GM12878 (cell line): ENCODE data around the gene CYSRT1. TPM values are rescaled to one million over a fixed set of nuclear protein-coding genes. Genes with fewer than 3 reads are reported as not detected.

Source experiments
- FOXM1 ChIP-seq: IDR thresholded peaks from 2 replicates; pipeline ENCODE4 v1.6.1; 2012; ENCODE audit warnings: low read depth, mild to moderate bottlenecking, inconsistent platforms, low read length, moderate library complexity
- RAD51 ChIP-seq: fragments of 450-650 bp; IDR thresholded peaks from 2 replicates; pipeline ENCODE4 v1.6.1; 2016; ENCODE audit warnings: moderate library complexity, mild to moderate bottlenecking, inconsistent platforms
- SMAD5 ChIP-seq: IDR thresholded peaks from 2 replicates; pipeline ENCODE4 v1.6.1; 2016; ENCODE audit warnings: antibody characterized with exemption, low read depth
- TBL1XR1 ChIP-seq: IDR thresholded peaks from 2 replicates; pipeline ENCODE4 v1.6.1; 2012; ENCODE audit warnings: low read depth, low read length, improper control_type of control experiment
- polyA plus RNA-seq, 11 experiments: library from polyadenylated mRNA; depleted of rRNA in 4 of 11; unstranded in 6 of 11; stranded (reverse) in 5 of 11; fragments of >200 nt; fragmentation: Nextera tagmentation in 4 of 11; fragmentation: Illumina TruSeq in 1 of 11; extraction: Ambion mirVana in 4 of 11; extraction: Trizol in 1 of 11; gene quantifications; 1 replicate in 1 of 11; 2 replicates in 10 of 11; pipeline versions ENCODE4 v1.2.1 to v1.2.3, GENCODE V29; 2011 to 2016; ENCODE audit warnings: inconsistent platforms in 2 of 11, missing spikeins in 2 of 11, low read depth in 1 of 11
- total RNA-seq, 4 experiments: library from RNA; depleted of rRNA in 3 of 4; stranded (reverse); fragments of >200 nt in 3 of 4; fragmentation: Illumina TruSeq in 1 of 4; extraction: Trizol in 1 of 4; gene quantifications; 2 replicates each; pipeline versions ENCODE4 v1.2.1 to v1.2.3, GENCODE V29; 2013 to 2021
- TF ChIP-seq, protein P1 (sequence below), 3 experiments: IDR thresholded peaks in 2 of 3; conservative IDR thresholded peaks in 1 of 3; 2 replicates each; pipeline ENCODE4 v1.5.1; 2011; ENCODE audit warnings: low read depth in 3 of 3, low read length in 3 of 3, mild to moderate bottlenecking in 3 of 3, control low read depth in 2 of 3, moderate library complexity in 2 of 3, inconsistent platforms in 1 of 3, mixed read lengths in 1 of 3; ENCODE audit not compliant: control insufficient read depth in 2 of 3, insufficient read depth in 1 of 3; ENCODE audit errors: extremely low read depth in 1 of 3
- TF ChIP-seq, protein P2 (sequence below): fragments of 450-650 bp; IDR thresholded peaks from 2 replicates; pipeline ENCODE4 v1.6.1; 2017; ENCODE audit warnings: mild to moderate bottlenecking, low read depth, inconsistent platforms; ENCODE audit not compliant: poor library complexity, severe bottlenecking
- TF ChIP-seq, protein P3 (sequence below): fragments of 450-650 bp; formaldehyde crosslinking; IDR thresholded peaks from 2 replicates; pipeline ENCODE4 v1.4.0; 2022; ENCODE audit warnings: mild to moderate bottlenecking, moderate library complexity
- TF ChIP-seq, protein P4 (sequence below): fragments of 450-650 bp; conservative IDR thresholded peaks from 2 replicates; pipeline ENCODE4 v1.6.1; 2017; ENCODE audit warnings: mild to moderate bottlenecking, moderate library complexity

The CYSRT1 gene
- total and polyA plus RNA-seq, 10 of the 15 experiments (the other 5 are each of a cell fraction or from before 2014, with no cell fraction given), result 0.24 to 3.6 (median 0.97) TPM; not detected in 1

DNA sequence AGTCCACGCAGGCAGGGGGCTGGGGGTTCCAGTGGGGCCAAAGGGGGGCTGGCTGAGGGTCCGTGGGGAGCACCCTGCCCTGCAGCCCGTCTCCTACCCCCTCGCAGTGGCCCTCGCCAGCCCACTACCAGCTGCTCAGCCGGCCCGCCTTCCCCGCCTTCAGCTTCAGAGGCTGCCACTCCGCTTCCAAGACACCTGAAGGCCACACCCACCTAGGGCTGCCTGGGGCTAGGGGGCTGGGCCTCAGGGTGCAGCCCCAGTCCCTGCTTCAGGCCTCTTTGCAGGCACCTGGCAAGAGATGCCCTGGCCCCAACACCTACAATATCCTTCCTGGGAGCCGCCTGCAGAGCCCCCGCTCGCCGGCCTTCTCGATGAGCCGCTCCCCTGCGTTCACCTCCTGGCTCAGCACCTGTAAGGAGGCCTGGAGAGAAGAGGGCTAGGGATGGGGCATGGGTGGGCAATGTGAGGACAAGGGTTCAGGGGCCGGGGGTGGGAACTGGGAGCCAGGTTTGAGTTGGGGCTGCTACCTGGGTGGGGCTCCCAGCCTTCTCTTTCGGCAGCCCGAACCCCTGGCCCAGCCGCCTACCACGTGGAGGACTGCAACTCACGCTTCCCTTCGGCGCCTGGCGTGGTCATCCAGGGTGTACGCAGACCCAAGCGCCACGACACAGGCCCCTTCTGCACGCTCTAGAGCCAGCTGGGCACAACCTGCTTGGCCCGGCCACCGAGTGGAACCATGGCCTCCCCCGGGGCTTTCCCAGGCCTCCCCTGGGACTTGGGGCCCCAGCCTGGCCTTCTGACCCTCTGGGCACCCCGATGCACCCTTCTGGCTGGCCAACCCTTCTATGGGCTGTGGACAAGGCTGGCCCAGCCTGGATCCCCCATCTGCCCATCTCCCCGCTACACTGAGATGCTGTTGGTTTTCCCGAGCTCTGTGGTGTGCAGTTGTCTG lies 27.9 kb downstream of the CYSRT1 start (continued):
- TF ChIP-seq, protein P1, sequence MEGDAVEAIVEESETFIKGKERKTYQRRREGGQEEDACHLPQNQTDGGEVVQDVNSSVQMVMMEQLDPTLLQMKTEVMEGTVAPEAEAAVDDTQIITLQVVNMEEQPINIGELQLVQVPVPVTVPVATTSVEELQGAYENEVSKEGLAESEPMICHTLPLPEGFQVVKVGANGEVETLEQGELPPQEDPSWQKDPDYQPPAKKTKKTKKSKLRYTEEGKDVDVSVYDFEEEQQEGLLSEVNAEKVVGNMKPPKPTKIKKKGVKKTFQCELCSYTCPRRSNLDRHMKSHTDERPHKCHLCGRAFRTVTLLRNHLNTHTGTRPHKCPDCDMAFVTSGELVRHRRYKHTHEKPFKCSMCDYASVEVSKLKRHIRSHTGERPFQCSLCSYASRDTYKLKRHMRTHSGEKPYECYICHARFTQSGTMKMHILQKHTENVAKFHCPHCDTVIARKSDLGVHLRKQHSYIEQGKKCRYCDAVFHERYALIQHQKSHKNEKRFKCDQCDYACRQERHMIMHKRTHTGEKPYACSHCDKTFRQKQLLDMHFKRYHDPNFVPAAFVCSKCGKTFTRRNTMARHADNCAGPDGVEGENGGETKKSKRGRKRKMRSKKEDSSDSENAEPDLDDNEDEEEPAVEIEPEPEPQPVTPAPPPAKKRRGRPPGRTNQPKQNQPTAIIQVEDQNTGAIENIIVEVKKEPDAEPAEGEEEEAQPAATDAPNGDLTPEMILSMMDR (IDR thresholded peaks at IDR 0.05 in 2 of 3, conservative IDR thresholded peaks at IDR 0.05 in 1 of 3; ENCODE audit: control insufficient read depth in 2 of 3, extremely low read depth in 1 of 3, insufficient read depth in 1 of 3, low read depth in 3 of 3, low read length in 3 of 3), result no peak
- TF ChIP-seq, protein P2, sequence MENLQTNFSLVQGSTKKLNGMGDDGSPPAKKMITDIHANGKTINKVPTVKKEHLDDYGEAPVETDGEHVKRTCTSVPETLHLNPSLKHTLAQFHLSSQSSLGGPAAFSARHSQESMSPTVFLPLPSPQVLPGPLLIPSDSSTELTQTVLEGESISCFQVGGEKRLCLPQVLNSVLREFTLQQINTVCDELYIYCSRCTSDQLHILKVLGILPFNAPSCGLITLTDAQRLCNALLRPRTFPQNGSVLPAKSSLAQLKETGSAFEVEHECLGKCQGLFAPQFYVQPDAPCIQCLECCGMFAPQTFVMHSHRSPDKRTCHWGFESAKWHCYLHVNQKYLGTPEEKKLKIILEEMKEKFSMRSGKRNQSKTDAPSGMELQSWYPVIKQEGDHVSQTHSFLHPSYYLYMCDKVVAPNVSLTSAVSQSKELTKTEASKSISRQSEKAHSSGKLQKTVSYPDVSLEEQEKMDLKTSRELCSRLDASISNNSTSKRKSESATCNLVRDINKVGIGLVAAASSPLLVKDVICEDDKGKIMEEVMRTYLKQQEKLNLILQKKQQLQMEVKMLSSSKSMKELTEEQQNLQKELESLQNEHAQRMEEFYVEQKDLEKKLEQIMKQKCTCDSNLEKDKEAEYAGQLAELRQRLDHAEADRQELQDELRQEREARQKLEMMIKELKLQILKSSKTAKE, result no peak
- TF ChIP-seq TBL1XR1 (no peak), FOXM1 (no peak), SMAD5 (no peak), RAD51 (no peak)
- TF ChIP-seq, protein P3, sequence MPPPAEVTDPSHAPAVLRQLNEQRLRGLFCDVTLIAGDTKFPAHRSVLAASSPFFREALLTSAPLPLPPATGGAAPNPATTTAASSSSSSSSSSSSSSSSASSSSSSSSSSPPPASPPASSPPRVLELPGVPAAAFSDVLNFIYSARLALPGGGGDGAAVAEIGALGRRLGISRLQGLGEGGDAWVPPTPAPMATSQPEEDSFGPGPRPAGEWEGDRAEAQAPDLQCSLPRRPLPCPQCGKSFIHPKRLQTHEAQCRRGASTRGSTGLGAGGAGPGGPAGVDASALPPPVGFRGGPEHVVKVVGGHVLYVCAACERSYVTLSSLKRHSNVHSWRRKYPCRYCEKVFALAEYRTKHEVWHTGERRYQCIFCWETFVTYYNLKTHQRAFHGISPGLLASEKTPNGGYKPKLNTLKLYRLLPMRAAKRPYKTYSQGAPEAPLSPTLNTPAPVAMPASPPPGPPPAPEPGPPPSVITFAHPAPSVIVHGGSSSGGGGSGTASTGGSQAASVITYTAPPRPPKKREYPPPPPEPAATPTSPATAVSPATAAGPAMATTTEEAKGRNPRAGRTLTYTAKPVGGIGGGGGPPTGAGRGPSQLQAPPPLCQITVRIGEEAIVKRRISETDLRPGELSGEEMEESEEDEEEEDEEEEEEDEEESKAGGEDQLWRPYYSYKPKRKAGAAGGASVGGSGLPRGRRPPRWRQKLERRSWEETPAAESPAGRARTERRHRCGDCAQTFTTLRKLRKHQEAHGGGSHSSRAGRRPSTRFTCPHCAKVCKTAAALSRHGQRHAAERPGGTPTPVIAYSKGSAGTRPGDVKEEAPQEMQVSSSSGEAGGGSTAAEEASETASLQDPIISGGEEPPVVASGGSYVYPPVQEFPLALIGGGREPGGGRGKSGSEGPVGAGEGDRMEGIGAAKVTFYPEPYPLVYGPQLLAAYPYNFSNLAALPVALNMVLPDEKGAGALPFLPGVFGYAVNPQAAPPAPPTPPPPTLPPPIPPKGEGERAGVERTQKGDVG, result no peak
- TF ChIP-seq, protein P4, sequence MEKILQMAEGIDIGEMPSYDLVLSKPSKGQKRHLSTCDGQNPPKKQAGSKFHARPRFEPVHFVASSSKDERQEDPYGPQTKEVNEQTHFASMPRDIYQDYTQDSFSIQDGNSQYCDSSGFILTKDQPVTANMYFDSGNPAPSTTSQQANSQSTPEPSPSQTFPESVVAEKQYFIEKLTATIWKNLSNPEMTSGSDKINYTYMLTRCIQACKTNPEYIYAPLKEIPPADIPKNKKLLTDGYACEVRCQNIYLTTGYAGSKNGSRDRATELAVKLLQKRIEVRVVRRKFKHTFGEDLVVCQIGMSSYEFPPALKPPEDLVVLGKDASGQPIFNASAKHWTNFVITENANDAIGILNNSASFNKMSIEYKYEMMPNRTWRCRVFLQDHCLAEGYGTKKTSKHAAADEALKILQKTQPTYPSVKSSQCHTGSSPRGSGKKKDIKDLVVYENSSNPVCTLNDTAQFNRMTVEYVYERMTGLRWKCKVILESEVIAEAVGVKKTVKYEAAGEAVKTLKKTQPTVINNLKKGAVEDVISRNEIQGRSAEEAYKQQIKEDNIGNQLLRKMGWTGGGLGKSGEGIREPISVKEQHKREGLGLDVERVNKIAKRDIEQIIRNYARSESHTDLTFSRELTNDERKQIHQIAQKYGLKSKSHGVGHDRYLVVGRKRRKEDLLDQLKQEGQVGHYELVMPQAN, result no peak
